Calu3 (cell line): ENCODE measurements around the gene ULK4. TPM values are rescaled to one million over a fixed set of nuclear protein-coding genes. Genes with fewer than 3 reads are reported as not detected.

Source experiments
- BruUV-seq: library from RNA; stranded (reverse); fragments of 400-500 nt; replicated peaks from 2 replicates; lab custom pipeline; 2021; lab: Mats Ljungman, UMichigan
- CTCF ChIA-PET: fragments of 300-600 bp; sonication (Branson Sonifier 250); formaldehyde crosslinking; loops from one replicate; lab custom pipeline; 2022; ENCODE audit warnings: antibody characterized with exemption; lab: Charles Lee
- DNase-seq: peaks from one replicate; pipeline ENCODE4 v3.0.0; 2022
- H3K27ac Mint-ChIP-seq: one replicate; pipeline ENCODE4 v1.8.0; 2022; ENCODE audit warnings: mixed read lengths; ENCODE audit not compliant: unreplicated experiment
- H3K27me3 Mint-ChIP-seq: one replicate; pipeline ENCODE4 v1.8.0; 2022; ENCODE audit warnings: mixed read lengths; ENCODE audit not compliant: unreplicated experiment
- H3K36me3 Mint-ChIP-seq: one replicate; pipeline ENCODE4 v1.8.0; 2022; ENCODE audit warnings: mild to moderate bottlenecking, moderate library complexity, mixed read lengths; ENCODE audit not compliant: insufficient read depth, unreplicated experiment
- H3K4me1 Mint-ChIP-seq: one replicate; pipeline ENCODE4 v1.8.0; 2022; ENCODE audit warnings: mild to moderate bottlenecking, low read depth, mixed read lengths; ENCODE audit not compliant: unreplicated experiment
- H3K4me3 Mint-ChIP-seq: one replicate; pipeline ENCODE4 v1.8.0; 2022; ENCODE audit warnings: mild to moderate bottlenecking, low read depth, moderate library complexity, mixed read lengths; ENCODE audit not compliant: unreplicated experiment
- H3K9me3 Mint-ChIP-seq: one replicate; pipeline ENCODE4 v1.8.0; 2022; ENCODE audit warnings: low read depth, mixed read lengths; ENCODE audit not compliant: unreplicated experiment
- intact Hi-C: fragments of 100-400 bp; cut with micrococcal nuclease; formaldehyde crosslinking; loops from one replicate; pipeline ENCODE4 v1.10.0; 2022; ENCODE audit not compliant: unreplicated experiment
- total RNA-seq: library from RNA; stranded (reverse); gene quantifications from 2 replicates; pipeline ENCODE4 v1.2.3, GENCODE V29; 2022
- TF ChIP-seq, protein P1 (sequence below): fragments of 200-600 bp; IDR thresholded peaks from one replicate; pipeline ENCODE4 v1.8.0; 2022; ENCODE audit warnings: antibody characterized with exemption; ENCODE audit not compliant: unreplicated experiment

Gene ULK4
- total RNA-seq, 1 experiment from 2014 or later: 8.7 TPM

GRCh38 chr3:41974223-41974622, 12.3 kb upstream of the ULK4 start:
- peaks cover 3% of the 10 kb centered on the region for H3K36me3 Mint-ChIP-seq
- no peaks in the 10 kb centered on the region for H3K27me3 Mint-ChIP-seq
- BruUV-seq: no TSS peak
- intact Hi-C loops: no loop called here
- DNase-seq: no peak
- H3K27ac Mint-ChIP-seq: no peak overlapping the region
- no peak overlapping the region for H3K4me3 Mint-ChIP-seq
- no peaks in the 10 kb centered on the region for H3K9me3 Mint-ChIP-seq
- no peaks in the 10 kb centered on the region for H3K4me1 Mint-ChIP-seq
- TF ChIP-seq, protein P1, sequence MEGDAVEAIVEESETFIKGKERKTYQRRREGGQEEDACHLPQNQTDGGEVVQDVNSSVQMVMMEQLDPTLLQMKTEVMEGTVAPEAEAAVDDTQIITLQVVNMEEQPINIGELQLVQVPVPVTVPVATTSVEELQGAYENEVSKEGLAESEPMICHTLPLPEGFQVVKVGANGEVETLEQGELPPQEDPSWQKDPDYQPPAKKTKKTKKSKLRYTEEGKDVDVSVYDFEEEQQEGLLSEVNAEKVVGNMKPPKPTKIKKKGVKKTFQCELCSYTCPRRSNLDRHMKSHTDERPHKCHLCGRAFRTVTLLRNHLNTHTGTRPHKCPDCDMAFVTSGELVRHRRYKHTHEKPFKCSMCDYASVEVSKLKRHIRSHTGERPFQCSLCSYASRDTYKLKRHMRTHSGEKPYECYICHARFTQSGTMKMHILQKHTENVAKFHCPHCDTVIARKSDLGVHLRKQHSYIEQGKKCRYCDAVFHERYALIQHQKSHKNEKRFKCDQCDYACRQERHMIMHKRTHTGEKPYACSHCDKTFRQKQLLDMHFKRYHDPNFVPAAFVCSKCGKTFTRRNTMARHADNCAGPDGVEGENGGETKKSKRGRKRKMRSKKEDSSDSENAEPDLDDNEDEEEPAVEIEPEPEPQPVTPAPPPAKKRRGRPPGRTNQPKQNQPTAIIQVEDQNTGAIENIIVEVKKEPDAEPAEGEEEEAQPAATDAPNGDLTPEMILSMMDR: no peak
- CTCF ChIA-PET: no interaction called here

GRCh38 chr3:41972802-41973201, 10.9 kb upstream of the ULK4 start:
- Mint-ChIP-seq H3K4me3 (no peak overlapping the region), H3K9me3 (no peaks in the 10 kb centered on the region)

GRCh38 chr3:41966206-41966605, 4.3 kb upstream of the ULK4 start:
- intact Hi-C loops: no loop called here
- TF ChIP-seq, protein P1: no peak
- Mint-ChIP-seq H3K4me3 (no peak overlapping the region), H3K36me3 (peaks cover 15% of the 10 kb centered on the region), H3K4me1 (peaks cover under 1% of the 10 kb centered on the region), H3K27ac (no peak overlapping the region), H3K9me3 (no peaks in the 10 kb centered on the region), H3K27me3 (peaks cover 8% of the 10 kb centered on the region)
- no TSS peak for BruUV-seq
- no peak for DNase-seq
- CTCF ChIA-PET: no interaction called here

More at GRCh38 chr3:41972802-41973201, 10.9 kb upstream of the ULK4 start:
- Mint-ChIP-seq H3K27me3 (no peaks in the 10 kb centered on the region), H3K36me3 (peaks cover 3% of the 10 kb centered on the region), H3K27ac (no peak overlapping the region), H3K4me1 (no peaks in the 10 kb centered on the region)
- no peak for DNase-seq
- intact Hi-C loops: no loop called here
- CTCF ChIA-PET: no interaction called here
- TF ChIP-seq, protein P1: no peak
- BruUV-seq: no TSS peak

- H3K36me3 Mint-ChIP-seq: peaks cover 24% of the 10 kb centered on the region
- CTCF ChIA-PET: no interaction called here
- no peak overlapping the region for H3K27ac Mint-ChIP-seq
- peaks cover 9% of the 10 kb centered on the region for H3K4me1 Mint-ChIP-seq
- intact Hi-C loops: no loop called here
- H3K4me3 Mint-ChIP-seq: no peak overlapping the region
- TF ChIP-seq, protein P1: no peak
- H3K9me3 Mint-ChIP-seq: no peaks in the 10 kb centered on the region
- no TSS peak for BruUV-seq
- no peak for DNase-seq
- H3K27me3 Mint-ChIP-seq: peaks cover 8% of the 10 kb centered on the region
These were observed 1.9 kb upstream of the ULK4 start for GRCh38 chr3:41963823-41964222.
